Stimulated activated CD4-positive, alpha-beta T cell treated with anti-CD3 and anti-CD28 coated beads, Interleukin-2, amount 100 ng/mL, for 24 hours (primary cell): ENCODE results near the gene SETD1B.

Experiments used
- DNase-seq, 2 donors: peaks; one replicate each; pipeline ENCODE4 v3.0.0-alpha.2; 2020

SETD1B gene

DNA sequence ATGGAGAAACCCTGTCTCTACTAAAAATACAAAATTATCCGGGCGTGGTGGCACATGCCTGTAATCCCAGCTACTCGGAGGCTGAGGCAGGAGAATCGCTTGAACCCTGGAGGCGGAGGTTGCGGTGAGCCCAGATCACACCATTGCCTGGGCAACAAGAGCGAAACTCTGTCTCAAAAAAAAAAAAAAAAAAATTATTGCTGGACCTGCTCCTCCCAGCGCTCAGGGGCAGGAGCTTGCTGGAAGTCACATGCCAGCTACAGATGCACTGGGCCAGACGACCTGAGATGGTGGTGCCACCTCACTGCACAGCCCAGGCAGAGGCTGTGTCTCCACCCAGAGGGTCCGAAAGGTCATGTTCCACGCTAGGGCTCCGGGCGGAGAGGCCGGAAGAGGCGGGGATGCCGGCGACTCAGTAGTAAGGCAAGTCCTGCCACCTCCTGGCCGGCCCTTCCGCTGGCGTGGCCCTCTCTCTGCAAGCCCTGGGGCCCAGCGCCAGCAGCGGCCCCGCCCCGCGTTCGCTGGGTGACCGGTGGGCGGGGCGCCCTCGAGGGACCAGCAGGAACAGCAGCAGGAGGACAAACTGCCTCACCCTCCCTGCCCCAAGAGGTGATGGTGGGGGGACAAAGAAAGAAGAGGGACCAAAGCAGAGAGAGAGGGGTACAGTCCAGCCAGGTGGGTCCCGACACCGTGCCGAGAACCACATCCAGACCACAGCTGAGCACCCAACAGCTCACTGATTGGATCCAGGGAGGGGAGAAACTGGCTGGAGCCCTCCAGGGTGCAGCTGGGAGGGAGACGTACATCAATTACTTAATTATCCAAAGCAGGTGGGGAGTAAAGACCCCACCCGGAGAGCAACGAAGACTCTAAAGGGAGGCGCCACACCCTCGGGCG, 6.7 kb upstream of the SETD1B start:
- no peak for DNase-seq

GRCh38 chr12:121797937-121798786, 5.6 kb upstream of the SETD1B start:
- no peak for DNase-seq

DNA sequence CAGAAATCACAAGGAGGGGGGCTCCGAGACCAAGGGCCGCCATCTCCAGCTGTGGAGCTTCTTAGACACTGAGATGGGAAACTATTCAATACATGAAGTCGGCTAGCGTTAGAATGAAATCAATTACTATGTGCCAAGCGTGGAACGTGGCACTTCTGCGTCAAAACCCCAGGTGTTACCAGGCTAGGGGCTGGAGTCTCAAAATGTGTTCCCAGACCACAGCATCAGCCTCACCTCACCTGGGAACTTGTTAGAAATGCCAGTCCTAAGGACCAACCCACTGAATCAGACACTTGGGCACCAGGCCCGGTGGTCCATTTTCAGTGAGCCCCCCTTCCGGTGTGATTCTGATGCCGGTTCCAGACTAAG, 5.0 kb upstream of the SETD1B start:
- no peak for DNase-seq

GRCh38 chr12:121799156-121799841, 4.5 kb upstream of the SETD1B start:
- peak; percentile 62 for DNase-seq

GRCh38 chr12:121799842-121800693, 3.7 kb upstream of the SETD1B start:
- DNase-seq = peak; percentile 84 to 87

- peak; percentile 71 to 75 for DNase-seq
Measured at GRCh38 chr12:121800694-121801594, 2.9 kb upstream of the SETD1B start.

- peak in 1 of 2 donors; percentile 52 for DNase-seq
Measured at GRCh38 chr12:121801595-121802484, 2.0 kb upstream of the SETD1B start.

DNA sequence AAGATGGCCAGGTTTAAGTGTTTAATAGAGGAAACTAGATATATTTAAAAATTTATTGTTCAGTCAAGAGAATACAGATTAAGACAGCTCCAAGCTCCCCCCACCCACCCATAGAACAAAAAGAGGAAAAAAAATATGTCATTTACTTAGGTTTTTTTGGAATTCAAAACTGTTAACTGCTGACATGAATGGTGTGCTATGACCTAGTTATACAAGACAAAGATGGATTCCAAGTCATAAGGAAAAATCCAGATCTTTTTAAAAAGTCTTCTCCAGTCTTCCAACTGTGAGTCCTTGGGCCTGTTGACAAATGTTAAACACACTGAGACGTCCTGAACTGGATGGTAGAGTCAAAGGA, 1.3 kb upstream of the SETD1B start:
- no peak for DNase-seq

GRCh38 chr12:121802843-121803698, 738 bp upstream of the SETD1B start:
- DNase-seq = peak; percentile 87 to 89

- DNase-seq = peak; percentile 60 to 65
Measured at GRCh38 chr12:121804417-121805111, 755 bp downstream of the SETD1B start.

- no peak for DNase-seq
Measured at GRCh38 chr12:121805171-121806008, 1.6 kb downstream of the SETD1B start.

- DNase-seq = no peak
Measured at GRCh38 chr12:121806009-121806545, 2.3 kb downstream of the SETD1B start.

- DNase-seq = no peak
Measured at GRCh38 chr12:121806546-121807423, 3.0 kb downstream of the SETD1B start.

DNA sequence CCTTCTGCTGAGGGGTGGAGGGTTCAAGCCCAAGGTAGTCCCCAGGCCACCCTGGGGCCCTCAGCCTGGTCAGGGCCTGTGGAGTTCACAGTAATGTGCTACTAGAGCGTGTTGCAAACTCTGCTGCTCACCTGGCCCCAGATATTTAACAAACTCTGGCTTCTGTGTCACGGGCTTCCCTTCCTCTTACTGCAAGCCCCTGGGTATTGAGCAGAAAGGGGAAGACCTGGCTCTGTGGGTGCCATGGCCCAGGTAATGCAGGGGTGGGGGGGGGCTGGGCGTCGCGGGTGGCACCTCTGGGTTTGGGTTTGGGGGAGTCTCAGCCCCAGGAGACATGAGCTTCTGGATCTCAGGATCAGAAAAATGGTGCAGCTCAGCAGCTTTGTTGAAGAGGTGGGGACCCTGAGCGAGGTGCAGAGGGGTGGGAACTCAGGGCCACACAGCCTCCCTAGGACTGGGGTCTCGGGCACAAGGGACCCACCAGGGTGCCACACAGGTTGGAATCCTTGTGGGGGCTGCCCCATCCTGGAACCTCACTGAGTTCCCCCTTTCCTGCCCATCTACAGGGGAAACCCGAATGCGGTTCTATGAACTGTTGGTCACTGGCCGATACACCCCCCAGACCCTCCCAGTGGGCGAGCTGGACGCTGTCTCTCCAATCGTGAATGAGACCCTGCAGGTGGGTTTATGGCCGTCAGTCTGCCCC, 4.0 kb downstream of the SETD1B start:
- DNase-seq = no peak

DNA sequence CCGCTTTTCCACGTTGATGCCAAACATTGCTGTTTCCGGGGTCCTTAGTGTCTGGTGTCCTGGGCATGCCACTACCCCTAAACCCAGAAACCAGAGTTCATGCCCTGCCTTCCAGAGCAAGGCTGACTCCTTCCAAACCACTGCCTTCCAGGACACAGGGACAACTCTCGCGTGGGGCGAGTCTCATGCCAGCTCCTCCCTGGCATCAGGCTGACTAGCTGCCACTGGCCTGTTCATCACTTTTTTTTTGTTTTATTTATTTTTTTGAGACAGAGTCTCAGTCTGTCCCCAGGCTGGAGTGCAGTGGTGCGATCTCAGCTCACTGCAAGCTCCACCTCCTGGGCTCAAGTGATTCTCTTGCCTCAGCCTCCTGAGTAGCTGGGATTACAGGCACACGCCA, 4.8 kb downstream of the SETD1B start:
- DNase-seq = no peak

DNA sequence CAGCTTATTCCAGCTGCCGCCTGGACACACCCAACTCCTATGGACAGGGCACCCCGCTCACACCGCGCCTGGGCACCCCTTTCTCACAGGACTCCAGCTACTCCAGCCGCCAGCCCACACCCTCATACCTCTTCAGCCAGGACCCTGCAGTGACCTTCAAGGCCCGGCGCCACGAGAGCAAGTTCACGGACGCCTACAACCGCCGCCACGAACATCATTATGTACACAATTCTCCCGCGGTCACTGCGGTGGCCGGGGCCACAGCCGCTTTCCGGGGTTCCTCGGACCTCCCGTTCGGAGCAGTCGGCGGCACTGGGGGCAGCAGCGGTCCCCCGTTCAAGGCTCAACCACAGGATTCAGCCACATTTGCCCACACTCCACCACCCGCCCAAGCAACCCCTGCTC, 5.9 kb downstream of the SETD1B start:
- DNase-seq = no peak
